ENCODE data around the gene LRMDA.

DNA sequence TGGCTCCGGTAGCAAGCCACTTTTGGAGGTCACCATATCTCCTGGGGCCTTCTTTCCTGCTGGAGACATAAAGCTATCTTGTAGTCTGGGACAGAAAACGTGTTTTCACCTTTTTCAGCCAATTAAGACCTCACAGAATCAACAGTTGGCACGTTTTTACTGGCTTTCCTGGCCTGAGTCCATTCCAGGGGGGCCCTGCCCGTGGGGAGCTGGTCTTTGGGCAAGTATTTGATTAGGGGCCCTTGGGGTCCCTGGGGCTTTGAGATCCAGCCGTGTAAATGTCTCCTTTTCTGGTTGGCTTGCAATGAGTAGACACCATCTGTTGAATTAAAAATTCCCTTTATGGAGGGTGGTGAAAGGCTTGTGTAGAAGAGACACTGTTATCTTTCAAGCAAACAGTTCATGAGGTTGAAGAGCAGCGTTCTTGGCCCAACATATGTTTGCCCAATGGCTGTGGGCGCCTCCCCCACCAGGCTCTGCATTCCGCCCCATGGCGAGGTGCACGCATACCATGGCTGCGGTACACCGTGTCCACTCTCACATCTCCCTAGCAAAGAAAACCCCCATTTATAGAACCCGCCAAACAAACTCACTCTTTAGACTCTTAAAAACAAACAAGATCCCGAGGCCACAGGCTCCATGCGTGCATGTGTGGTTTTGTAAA is 593.2 kb downstream of the LRMDA start:
- TF ChIP-seq, protein P1, sequence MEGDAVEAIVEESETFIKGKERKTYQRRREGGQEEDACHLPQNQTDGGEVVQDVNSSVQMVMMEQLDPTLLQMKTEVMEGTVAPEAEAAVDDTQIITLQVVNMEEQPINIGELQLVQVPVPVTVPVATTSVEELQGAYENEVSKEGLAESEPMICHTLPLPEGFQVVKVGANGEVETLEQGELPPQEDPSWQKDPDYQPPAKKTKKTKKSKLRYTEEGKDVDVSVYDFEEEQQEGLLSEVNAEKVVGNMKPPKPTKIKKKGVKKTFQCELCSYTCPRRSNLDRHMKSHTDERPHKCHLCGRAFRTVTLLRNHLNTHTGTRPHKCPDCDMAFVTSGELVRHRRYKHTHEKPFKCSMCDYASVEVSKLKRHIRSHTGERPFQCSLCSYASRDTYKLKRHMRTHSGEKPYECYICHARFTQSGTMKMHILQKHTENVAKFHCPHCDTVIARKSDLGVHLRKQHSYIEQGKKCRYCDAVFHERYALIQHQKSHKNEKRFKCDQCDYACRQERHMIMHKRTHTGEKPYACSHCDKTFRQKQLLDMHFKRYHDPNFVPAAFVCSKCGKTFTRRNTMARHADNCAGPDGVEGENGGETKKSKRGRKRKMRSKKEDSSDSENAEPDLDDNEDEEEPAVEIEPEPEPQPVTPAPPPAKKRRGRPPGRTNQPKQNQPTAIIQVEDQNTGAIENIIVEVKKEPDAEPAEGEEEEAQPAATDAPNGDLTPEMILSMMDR (IDR thresholded peaks at IDR 0.05), result no peak
- TF ChIP-seq POLR2A (IDR thresholded peaks at IDR 0.05), result no peak

All from tibial nerve (tissue), 3 donors.